ENCODE results near the gene TNS3. TPM values are rescaled to one million over a fixed set of nuclear protein-coding genes. Genes with fewer than 3 reads are reported as not detected.
A peak's percentile ranks its signal among the peaks of the same experiment; 100 is the strongest.

Gene TNS3
- total and polyA plus RNA-seq, 2 experiments from 2014 or later: 2.7 to 5.7 TPM

- H3K4me1 ChIP-seq (ENCODE audit: low read depth): peaks cover 6% of the 10 kb centered on the region
- DNase-seq (ENCODE audit: low read depth in 1 of 2, low spot score in 1 of 2): peak in 1 of 2 donors; percentile 30
- H3K27me3 ChIP-seq: no peaks in the 10 kb centered on the region
- no peaks in the 10 kb centered on the region for H3K9me3 ChIP-seq (ENCODE audit: low read depth)
- H3K4me3 ChIP-seq: no peak overlapping the region
- H3K36me3 ChIP-seq: no peaks in the 10 kb centered on the region
- H3K27ac ChIP-seq: no peak overlapping the region
- no peak for TF ChIP-seq CTCF (IDR thresholded peaks at IDR 0.05; ENCODE audit: low read depth, low read length)
Measured at GRCh38 chr7:47449810-47450590, 131.9 kb downstream of the TNS3 start.

- no peak for TF ChIP-seq CTCF (IDR thresholded peaks at IDR 0.05; ENCODE audit: low read depth, low read length)
- Histone ChIP-seq H3K36me3 (no peaks in the 10 kb centered on the region), H3K27ac (no peak overlapping the region), H3K27me3 (no peaks in the 10 kb centered on the region), H3K9me3 (ENCODE audit: low read depth) (no peaks in the 10 kb centered on the region), H3K4me1 (ENCODE audit: low read depth) (peaks cover 6% of the 10 kb centered on the region), H3K4me3 (no peak overlapping the region)
- DNase-seq (ENCODE audit: low read depth in 1 of 2, low spot score in 1 of 2): no peak
Measured at GRCh38 chr7:47448971-47449370, 132.9 kb downstream of the TNS3 start.

- H3K4me3 ChIP-seq: no peak overlapping the region
- no peaks in the 10 kb centered on the region for H3K36me3 ChIP-seq
Measured at GRCh38 chr7:47447621-47448349, 134.1 kb downstream of the TNS3 start.

GRCh38 chr7:47446871-47447466, 134.9 kb downstream of the TNS3 start:
- DNase-seq (ENCODE audit: low read depth in 1 of 2, low spot score in 1 of 2): no peak
- Histone ChIP-seq H3K4me3 (no peak overlapping the region), H3K4me1 (ENCODE audit: low read depth) (peaks cover 6% of the 10 kb centered on the region), H3K27me3 (no peaks in the 10 kb centered on the region), H3K27ac (no peak overlapping the region), H3K9me3 (ENCODE audit: low read depth) (no peaks in the 10 kb centered on the region), H3K36me3 (no peaks in the 10 kb centered on the region)
- no peak for TF ChIP-seq CTCF (IDR thresholded peaks at IDR 0.05; ENCODE audit: low read depth, low read length)

More at GRCh38 chr7:47447621-47448349, 134.1 kb downstream of the TNS3 start:
- Histone ChIP-seq H3K4me1 (ENCODE audit: low read depth) (peaks cover 6% of the 10 kb centered on the region), H3K27ac (no peak overlapping the region), H3K27me3 (no peaks in the 10 kb centered on the region), H3K9me3 (ENCODE audit: low read depth) (no peaks in the 10 kb centered on the region)
- TF ChIP-seq CTCF (IDR thresholded peaks at IDR 0.05; ENCODE audit: low read depth, low read length): no peak
- no peak for DNase-seq (ENCODE audit: low read depth in 1 of 2, low spot score in 1 of 2)

GRCh38 chr7:47444376-47445098, 137.4 kb downstream of the TNS3 start:
- H3K9me3 ChIP-seq (ENCODE audit: low read depth): no peaks in the 10 kb centered on the region
- H3K27me3 ChIP-seq: no peaks in the 10 kb centered on the region
- DNase-seq (ENCODE audit: low read depth in 1 of 2, low spot score in 1 of 2): peak; percentile 40 to 43
- H3K4me1 ChIP-seq (ENCODE audit: low read depth): peaks cover 6% of the 10 kb centered on the region
- peak; percentile 59 for TF ChIP-seq CTCF (IDR thresholded peaks at IDR 0.05; ENCODE audit: low read depth, low read length)
- no peak overlapping the region for H3K27ac ChIP-seq
- no peak overlapping the region for H3K4me3 ChIP-seq
- H3K36me3 ChIP-seq: no peaks in the 10 kb centered on the region

All from cardiac muscle cell (in vitro differentiated cells and primary cell).